Right lobe of liver (tissue), 4 donors: Measurements from ENCODE around the gene CTSA.

Experiments used
- POLR2A ChIP-seq: fragments of 450-650 bp; IDR thresholded peaks from one replicate; pipeline ENCODE4 v1.6.1; 2017; ENCODE audit warnings: antibody characterized with exemption, mild to moderate bottlenecking
- TF ChIP-seq, protein P1 (sequence below), 4 donors: fragments of 200-600 bp in 3 of 4; fragments of 450-650 bp in 1 of 4; IDR thresholded peaks; one replicate each; pipeline versions ENCODE4 v1.5.1 to v1.8.0; 2016 to 2022; ENCODE audit warnings: antibody characterized with exemption in 4 of 4, mild to moderate bottlenecking in 2 of 4
- donor health status: DM: no; HTN: no; CAD: no.
- donor health status: DM: no; HTN: no; CAD: no.
- donor health status: DM: no; HTN: yes; CAD: no.

DNA sequence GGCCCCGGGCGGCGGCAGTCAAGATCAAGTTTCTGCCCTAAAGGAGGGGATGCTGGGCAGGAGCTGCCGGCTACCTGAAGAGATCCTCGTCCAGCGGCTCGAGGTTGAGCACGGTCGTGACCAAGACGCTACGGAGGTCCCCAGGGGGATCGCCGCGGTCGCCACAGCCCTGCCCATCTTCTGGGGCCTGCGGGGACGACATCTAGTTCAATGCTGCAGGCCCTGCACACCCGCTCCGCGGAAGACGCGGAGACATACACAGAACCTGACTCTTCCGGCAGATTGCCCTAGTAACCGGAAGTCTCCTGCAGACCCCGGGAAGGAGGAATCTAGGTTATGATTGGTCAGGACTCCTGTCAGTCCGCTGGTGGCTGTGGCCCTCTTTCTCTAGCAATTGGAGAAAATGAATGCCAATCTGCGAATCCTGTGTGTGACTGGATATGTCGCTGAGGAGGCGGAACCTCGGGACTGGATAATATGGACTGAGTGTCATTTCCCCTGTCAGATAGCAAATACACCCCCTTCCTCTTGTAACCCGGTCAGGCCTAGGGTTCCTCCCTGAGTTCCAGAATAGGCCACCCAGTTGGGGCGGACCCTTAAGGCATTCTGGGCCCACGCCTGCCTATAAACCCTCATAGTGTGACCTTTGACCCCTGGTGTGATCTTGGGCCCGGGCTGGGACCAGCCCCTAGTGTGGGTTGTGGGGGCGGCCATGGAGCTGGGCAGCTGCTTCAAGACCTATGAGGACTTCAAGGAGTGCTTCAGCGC, 33.8 kb upstream of the CTSA start, which contains the start of the genes ACOT8 and ZSWIM3:
- peak; percentile 97 for TF ChIP-seq POLR2A
- TF ChIP-seq, protein P1, sequence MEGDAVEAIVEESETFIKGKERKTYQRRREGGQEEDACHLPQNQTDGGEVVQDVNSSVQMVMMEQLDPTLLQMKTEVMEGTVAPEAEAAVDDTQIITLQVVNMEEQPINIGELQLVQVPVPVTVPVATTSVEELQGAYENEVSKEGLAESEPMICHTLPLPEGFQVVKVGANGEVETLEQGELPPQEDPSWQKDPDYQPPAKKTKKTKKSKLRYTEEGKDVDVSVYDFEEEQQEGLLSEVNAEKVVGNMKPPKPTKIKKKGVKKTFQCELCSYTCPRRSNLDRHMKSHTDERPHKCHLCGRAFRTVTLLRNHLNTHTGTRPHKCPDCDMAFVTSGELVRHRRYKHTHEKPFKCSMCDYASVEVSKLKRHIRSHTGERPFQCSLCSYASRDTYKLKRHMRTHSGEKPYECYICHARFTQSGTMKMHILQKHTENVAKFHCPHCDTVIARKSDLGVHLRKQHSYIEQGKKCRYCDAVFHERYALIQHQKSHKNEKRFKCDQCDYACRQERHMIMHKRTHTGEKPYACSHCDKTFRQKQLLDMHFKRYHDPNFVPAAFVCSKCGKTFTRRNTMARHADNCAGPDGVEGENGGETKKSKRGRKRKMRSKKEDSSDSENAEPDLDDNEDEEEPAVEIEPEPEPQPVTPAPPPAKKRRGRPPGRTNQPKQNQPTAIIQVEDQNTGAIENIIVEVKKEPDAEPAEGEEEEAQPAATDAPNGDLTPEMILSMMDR (IDR thresholded peaks at IDR 0.05): no peak
